ENCODE data around the gene NCR3LG1.

The NCR3LG1 gene

DNA sequence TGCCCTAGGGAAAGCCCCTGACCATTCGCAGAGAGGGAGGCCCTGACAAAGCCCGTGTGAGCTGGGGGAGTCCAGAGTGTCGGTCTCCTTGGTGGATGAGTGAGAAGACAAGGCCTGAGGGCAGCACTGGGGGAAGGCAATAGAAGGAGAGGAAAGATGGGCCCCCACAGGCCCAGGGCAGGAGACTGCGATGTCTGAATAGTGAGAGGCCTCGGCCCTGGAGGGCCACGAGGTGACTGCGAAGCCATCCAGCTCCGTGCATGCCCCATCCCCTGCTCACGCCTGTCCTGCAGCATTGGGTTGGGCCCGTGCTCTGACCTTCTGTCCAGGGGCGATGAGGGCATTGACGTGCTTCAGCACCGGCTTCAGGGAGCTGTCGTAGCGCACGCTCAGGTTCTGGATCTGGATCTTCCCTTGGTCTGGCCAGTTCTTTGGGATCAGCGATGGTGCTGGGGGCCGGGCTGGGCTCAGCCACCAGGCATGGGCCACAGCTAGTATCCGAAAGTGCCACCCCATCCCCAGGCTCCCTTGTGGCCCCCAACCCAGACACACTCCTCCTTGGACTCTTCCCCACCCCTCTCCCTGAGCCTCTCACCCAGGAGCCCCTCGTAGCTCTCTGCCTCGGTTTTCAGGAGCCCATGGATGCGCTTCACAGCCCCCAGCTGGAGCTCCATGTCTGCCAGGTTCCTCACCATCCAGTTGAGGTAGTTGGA, 45.2 kb downstream of the NCR3LG1 start:
- Histone ChIP-seq H2AFZ (no peak overlapping the region), H3K36me3 (ENCODE audit: control insufficient read depth, insufficient read depth, low read length) (no peaks in the 10 kb centered on the region), H3K9ac (no peak overlapping the region), H3K27ac (no peak overlapping the region), H3K9me3 (ENCODE audit: control insufficient read depth, low read length) (no peaks in the 10 kb centered on the region), H3K27me3 (ENCODE audit: control insufficient read depth, insufficient read depth, low read length) (no peaks in the 10 kb centered on the region), H3K4me3 (ENCODE audit: low read depth, low read length) (no peak overlapping the region), H3K79me2 (no peaks in the 10 kb centered on the region), H3K4me1 (no peaks in the 10 kb centered on the region), H3K4me2 (ENCODE audit: low read length) (no peak overlapping the region)
- TF ChIP-seq, protein P1, sequence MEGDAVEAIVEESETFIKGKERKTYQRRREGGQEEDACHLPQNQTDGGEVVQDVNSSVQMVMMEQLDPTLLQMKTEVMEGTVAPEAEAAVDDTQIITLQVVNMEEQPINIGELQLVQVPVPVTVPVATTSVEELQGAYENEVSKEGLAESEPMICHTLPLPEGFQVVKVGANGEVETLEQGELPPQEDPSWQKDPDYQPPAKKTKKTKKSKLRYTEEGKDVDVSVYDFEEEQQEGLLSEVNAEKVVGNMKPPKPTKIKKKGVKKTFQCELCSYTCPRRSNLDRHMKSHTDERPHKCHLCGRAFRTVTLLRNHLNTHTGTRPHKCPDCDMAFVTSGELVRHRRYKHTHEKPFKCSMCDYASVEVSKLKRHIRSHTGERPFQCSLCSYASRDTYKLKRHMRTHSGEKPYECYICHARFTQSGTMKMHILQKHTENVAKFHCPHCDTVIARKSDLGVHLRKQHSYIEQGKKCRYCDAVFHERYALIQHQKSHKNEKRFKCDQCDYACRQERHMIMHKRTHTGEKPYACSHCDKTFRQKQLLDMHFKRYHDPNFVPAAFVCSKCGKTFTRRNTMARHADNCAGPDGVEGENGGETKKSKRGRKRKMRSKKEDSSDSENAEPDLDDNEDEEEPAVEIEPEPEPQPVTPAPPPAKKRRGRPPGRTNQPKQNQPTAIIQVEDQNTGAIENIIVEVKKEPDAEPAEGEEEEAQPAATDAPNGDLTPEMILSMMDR (IDR thresholded peaks at IDR 0.05), result no peak

- H3K9ac ChIP-seq, result no peak overlapping the region
- no peaks in the 10 kb centered on the region for H3K4me1 ChIP-seq
- no peak overlapping the region for H3K4me2 ChIP-seq (ENCODE audit: low read length)
- H3K4me3 ChIP-seq (ENCODE audit: low read depth, low read length), result no peak overlapping the region
- no peaks in the 10 kb centered on the region for H3K9me3 ChIP-seq (ENCODE audit: control insufficient read depth, low read length)
- H2AFZ ChIP-seq, result no peak overlapping the region
- H3K36me3 ChIP-seq (ENCODE audit: control insufficient read depth, insufficient read depth, low read length), result no peaks in the 10 kb centered on the region
- H3K27ac ChIP-seq, result no peak overlapping the region
- TF ChIP-seq, protein P1 (IDR thresholded peaks at IDR 0.05), result no peak
- H3K27me3 ChIP-seq (ENCODE audit: control insufficient read depth, insufficient read depth, low read length), result no peaks in the 10 kb centered on the region
- H3K79me2 ChIP-seq, result no peaks in the 10 kb centered on the region
These were observed 45.9 kb downstream of the NCR3LG1 start for GRCh38 chr11:17397311-17398002.

DNA sequence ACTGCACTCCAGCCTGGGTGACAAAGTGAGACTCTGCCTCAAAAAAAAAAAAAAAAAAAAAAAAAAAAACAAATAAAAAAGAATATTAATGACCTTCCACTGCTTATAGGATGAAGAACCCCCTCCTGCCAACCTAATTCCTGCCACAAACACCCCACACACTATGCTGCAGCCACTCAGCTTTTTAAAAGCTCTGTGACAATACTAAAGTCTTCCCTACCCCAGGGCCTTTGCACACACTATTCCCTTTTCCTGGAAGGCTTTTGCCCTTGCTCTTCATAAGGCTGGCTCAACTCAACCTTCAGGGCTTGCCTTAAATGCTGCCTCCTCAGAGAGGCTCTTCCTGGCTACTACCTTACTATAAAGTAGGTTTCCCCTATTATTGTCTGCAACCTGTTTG, 47.6 kb downstream of the NCR3LG1 start:
- H3K4me3 ChIP-seq (ENCODE audit: low read depth, low read length), result no peak overlapping the region

GRCh38 chr11:17400048-17400775, 48.6 kb downstream of the NCR3LG1 start:
- no peaks in the 10 kb centered on the region for H3K27me3 ChIP-seq (ENCODE audit: control insufficient read depth, insufficient read depth, low read length)
- TF ChIP-seq, protein P1 (IDR thresholded peaks at IDR 0.05), result no peak
- no peaks in the 10 kb centered on the region for H3K36me3 ChIP-seq (ENCODE audit: control insufficient read depth, insufficient read depth, low read length)
- no peak overlapping the region for H3K27ac ChIP-seq
- no peaks in the 10 kb centered on the region for H3K4me1 ChIP-seq
- H3K79me2 ChIP-seq, result no peaks in the 10 kb centered on the region
- no peak overlapping the region for H3K4me3 ChIP-seq (ENCODE audit: low read depth, low read length)
- no peaks in the 10 kb centered on the region for H3K9me3 ChIP-seq (ENCODE audit: control insufficient read depth, low read length)
- no peak overlapping the region for H3K4me2 ChIP-seq (ENCODE audit: low read length)
- H2AFZ ChIP-seq, result no peak overlapping the region
- H3K9ac ChIP-seq, result no peak overlapping the region

More for the DNA sequence above, 47.6 kb downstream of the NCR3LG1 start:
- no peaks in the 10 kb centered on the region for H3K27me3 ChIP-seq (ENCODE audit: control insufficient read depth, insufficient read depth, low read length)
- no peaks in the 10 kb centered on the region for H3K36me3 ChIP-seq (ENCODE audit: control insufficient read depth, insufficient read depth, low read length)
- H3K79me2 ChIP-seq, result no peaks in the 10 kb centered on the region
- no peak overlapping the region for H3K9ac ChIP-seq
- TF ChIP-seq, protein P1 (IDR thresholded peaks at IDR 0.05), result no peak
- H2AFZ ChIP-seq, result no peak overlapping the region
- no peaks in the 10 kb centered on the region for H3K4me1 ChIP-seq
- H3K27ac ChIP-seq, result no peak overlapping the region
- no peak overlapping the region for H3K4me2 ChIP-seq (ENCODE audit: low read length)
- no peaks in the 10 kb centered on the region for H3K9me3 ChIP-seq (ENCODE audit: control insufficient read depth, low read length)

Data from parathyroid adenoma (tissue), 2 donors.